Islet of Langerhans (tissue), 1 donor: ENCODE data around the gene TSC2.
"Not testable (repeated sequence)": the region's sequence is repeated elsewhere in the genome, so short reads cannot be mapped to it uniquely, and the experiment has no call there.

Source experiments
- FAIRE-seq: peaks from one replicate; lab custom pipeline; 2011; peaks lifted over from hg19 to GRCh38; lab: Jason Lieb, UNC

The TSC2 gene

DNA sequence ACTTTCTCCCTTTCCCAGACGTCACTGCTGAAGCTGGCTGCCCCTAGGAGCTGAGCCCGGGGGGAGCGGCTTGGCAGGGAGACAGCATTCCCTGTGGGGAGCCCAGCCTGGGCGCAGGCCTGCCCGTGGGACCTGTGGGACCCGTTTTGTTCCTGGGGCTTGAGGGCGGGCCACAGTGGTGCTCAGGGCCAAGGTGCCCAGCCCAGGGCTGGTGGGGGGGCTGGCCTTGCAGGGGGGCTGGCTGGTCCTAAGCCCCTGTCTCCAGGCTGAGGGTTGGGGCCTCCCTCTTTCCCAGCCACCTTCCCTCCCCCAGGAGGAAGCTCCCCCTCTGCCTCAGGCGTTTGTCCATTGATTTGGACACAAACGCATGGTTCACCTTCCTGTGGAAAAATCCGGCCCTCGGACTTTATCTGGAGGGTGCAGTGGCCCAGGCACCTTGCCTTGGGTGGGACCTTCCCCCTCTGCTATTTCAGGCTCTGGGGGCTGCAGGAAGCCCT is 16.7 kb upstream of the TSC2 start:
- no peak for FAIRE-seq

DNA sequence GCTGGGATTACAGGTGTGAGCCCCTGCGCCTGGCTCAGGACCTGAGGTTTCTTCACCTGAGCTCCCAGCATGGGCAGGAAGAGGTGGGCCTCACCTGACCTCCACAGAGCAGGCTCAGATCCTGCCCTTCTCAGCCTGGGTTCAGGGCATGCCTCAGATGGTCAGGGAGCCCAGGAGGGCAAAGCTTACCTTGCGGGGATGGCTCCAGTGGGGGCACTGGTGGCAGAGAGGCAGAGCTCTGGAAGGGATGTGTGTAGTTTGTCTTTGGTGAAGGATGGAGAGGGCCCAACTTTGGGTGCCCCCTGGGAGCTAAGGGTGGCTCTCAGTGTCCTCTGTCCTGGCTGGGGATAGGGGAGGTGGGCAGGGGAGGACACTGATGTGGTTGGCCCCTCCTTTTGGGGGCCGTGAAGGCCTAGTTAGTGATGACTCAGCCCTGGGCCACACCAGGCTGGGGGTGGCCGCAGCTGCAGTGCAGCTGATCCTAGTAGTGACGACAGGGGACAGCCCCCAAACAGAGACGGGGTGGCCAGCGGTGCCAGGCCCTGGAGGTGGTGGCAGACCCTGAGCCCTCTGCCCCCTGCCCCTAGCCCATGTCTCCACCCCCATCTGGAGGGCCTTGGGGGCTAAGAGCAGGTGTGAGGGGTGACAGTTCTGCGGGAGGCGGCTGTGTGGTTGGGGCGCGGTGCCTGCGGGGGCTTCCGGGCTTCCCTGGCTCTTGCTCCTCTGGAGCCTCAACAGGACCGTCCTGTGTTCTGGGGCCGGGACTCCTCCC is 15.3 kb upstream of the TSC2 start:
- no peak for FAIRE-seq

- FAIRE-seq, result no peak
Observed at GRCh38 chr16:2033057-2033908, 14.5 kb upstream of the TSC2 start.

DNA sequence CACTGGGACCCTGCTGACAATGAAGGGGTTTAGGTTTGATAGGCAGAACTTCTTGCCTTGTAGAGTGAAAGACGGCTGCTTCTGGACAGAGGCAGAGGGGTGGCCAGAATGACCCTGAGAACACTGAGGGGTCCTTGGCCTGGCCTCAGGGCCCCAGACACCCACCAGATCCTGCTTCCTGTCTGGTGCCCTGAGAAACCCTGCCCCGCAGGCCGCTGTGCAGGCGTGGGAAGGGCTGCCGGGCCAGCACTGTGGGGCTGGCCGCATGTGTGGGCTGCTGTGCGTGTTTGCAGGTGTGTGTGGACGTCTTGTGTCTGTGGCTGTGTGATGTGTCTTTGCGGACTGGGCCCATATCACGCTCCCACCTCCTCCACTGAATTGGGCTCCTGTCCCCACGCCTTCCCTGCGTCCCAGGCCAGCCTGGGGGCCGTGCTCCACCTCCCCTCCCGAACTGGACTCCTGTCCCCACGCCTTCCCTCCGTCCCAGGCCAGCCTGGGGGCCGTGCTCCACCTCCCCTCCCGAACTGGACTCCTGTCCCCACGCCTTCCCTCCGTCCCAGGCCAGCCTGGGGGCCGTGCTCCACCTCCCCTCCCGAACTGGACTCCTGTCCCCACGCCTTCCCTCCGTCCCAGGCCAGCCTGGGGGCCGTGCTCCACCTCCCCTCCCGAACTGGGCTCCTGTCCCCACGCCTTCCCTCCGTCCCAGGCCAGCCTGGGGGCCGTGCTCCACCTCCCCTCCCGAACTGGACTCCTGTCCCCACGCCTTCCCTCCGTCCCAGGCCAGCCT is 13.7 kb upstream of the TSC2 start:
- FAIRE-seq, result not testable (repeated sequence)

DNA sequence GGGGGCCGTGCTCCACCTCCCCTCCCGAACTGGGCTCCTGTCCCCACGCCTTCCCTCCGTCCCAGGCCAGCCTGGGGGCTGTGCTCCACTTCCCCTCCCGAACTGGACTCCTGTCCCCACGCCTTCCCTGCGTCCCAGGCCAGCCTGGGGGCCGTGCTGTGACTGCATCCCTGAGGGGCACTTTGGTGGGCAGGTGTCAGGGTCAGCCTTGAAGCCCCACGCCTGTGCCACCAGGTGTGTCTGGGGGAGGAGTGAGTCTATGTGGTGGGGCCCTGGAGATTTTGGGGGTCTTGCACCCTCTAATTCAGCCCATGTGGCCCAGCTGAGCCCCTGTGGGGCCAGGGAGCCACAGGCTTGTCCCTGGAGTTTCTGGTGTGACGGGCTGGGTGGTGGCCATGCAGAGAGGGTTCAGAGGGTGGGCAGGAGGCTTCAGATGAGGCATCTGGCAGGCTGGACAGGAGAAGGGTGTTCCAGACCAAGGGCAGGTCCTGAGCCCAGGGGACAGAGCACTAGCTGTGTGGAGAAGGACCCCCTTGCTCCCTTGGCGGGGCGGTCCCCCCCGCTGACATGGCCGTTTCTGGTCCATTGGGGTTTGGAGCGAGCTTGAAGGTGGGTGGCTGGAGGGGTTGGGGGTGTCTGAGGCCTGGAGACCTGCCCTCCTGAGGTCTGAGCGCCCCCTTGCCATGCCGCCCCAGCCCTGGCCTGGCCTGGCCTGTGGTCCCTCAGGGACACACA is 12.9 kb upstream of the TSC2 start:
- FAIRE-seq, result no peak

DNA sequence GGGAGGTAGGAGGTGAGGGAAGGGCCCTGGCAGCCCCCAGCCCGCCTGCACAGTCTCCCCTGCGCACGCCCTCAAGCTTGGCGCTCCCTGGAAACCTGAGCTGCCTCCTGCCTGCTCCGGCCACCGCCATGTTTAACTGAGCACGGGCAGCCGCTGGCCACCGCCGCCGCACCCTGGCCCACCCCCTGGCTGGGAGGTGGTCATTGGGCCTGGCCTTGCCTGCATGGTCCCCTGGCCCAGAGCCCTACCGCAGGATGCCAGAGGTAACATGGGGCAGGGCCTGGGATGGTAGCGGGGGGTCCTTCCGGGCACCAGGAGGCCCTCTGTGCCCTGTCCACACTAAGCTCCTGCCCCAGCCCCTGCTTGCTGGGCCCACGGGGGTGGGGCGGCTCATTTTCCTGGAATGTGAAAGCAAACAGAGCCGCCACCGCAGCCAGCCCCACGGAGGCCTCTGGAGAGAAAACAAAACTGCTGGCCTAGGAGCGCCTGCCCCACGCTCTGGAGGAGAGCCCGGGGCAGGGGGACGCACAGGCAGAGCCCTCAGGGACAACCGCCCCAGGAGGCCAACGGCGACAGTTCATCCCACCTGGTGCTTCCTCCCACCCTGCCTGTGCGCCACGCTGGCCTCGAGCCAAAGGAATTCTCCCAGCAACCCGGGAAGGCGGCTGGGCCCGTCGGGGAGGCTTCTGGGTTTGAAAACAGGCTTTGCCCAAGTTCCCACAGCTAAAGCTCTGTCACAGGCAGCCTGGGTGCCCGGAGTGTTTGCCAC is 12.2 kb upstream of the TSC2 start:
- FAIRE-seq, result no peak

DNA sequence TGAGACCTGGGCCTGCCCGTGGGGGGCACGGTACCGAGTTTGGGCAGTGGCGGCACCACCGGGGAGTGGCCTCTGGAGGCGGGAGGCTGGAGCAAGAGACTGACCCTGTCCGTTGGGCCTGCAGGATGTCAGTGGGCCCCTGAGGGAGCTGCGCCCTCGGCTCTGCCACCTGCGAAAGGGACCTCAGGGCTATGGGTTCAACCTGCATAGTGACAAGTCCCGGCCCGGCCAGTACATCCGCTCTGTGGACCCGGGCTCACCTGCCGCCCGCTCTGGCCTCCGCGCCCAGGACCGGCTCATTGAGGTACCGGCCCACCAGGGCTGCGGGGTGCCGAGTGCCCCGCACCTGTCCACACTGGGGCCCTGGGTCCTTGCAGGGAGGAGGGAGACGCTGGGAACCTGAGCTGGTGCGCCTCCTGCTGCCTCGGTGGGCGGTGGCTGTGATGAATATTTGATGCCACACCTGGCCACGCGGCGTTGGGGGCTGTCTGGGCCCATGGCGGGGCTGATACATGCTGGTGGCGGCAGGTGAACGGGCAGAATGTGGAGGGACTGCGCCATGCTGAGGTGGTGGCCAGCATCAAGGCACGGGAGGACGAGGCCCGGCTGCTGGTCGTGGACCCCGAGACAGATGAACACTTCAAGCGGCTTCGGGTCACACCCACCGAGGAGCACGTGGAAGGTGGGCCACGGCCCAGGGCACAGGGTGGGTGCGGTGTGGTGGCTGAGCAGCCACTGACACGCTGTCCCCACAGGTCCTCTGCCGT is 11.4 kb upstream of the TSC2 start:
- no peak for FAIRE-seq

DNA sequence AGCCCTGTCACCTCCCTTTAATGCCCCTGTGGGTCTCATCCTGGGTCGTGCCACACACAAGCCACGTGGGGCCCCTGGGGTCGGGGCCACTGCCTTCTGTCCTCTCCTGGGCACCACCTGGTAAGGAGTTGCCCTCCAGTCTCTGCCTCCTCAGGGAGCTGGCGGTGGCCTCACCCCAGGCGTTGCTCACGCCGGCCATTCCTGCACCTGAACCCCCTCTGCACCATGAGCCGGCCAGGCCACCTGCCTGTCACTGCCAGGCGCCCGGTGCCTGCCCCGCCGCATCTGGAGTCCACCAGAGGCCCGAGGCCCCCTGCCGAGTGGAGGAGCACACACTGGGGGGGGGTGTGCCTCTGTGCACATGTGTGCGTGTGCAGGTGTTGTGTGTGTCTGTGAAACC is 10.7 kb upstream of the TSC2 start:
- FAIRE-seq, result no peak

GRCh38 chr16:2037647-2038381 is 10.0 kb upstream of the TSC2 start:
- no peak for FAIRE-seq

- FAIRE-seq, result no peak
Observed at GRCh38 chr16:2038382-2039231, 9.2 kb upstream of the TSC2 start.

DNA sequence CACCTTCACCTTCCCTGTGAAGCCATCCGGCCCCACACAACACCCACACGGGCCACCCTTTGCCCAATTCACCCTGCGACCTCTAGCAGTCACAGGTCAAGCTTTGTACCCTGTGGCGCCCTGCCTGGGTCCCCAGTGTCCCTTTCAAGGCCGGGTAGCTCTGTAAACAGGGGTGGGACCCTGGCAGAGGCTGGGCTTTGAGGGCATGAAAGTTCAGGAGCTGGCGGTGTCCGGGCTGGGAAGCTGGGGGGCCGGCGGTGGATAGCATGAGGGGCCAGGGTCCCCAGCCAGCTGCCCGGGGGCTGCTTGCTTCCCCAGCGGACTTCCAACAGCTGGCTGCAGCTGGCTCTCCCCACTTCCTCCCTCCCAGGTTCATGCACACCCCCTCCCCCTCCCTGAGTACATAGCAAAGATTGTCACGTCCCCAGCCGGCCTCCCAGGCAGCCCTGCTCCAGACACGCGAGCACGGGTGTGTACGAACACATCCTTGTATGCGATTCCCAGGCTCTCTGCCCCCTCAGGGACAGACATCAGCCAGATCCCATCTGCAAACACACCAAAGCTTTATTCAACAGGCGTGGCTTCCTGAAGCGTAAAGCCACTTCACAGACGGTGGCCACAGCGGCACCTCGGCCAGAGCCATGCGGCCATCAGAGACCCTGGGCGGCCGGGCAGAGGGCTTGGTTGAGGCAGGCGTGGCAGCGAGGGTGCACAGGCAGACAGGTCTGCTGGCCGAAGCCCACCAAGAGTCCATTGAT is 8.3 kb upstream of the TSC2 start:
- FAIRE-seq, result peak; percentile 70

DNA sequence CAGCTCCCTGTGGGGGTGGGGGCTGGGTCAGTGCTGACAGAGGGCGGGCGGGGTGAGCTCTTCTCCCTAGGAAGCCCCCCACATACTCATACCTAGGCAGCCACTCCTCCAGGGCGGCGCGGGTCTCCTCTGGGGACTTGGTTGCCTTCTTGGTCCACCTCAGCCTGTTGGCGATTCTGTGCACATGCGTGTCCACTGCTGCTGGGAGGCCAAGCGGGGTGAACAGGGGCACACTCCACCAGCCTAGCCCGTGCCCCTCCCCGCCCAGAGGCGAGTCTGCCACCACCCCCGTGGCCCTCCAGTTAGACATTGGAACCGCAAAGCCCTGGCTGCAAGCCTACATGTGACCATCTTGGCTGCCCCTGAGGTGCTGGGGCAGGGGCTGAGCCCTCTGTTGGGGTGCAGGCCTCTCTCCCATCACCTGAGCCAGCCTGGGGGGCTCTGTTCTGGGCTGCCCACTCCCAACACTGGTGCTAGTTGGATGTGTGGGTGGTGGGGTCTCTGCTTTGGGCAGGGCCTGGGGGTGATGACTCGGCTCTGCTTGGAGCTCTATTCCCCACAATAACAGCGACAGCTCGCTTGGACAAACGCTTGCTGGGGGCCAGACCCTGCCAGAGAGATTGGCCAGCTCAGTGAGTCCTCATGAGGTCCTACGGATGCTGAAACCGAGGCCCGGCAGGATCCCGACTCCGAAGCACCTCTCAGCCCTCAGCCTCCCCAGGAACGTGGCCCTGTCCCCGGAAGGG is 7.6 kb upstream of the TSC2 start:
- no peak for FAIRE-seq

DNA sequence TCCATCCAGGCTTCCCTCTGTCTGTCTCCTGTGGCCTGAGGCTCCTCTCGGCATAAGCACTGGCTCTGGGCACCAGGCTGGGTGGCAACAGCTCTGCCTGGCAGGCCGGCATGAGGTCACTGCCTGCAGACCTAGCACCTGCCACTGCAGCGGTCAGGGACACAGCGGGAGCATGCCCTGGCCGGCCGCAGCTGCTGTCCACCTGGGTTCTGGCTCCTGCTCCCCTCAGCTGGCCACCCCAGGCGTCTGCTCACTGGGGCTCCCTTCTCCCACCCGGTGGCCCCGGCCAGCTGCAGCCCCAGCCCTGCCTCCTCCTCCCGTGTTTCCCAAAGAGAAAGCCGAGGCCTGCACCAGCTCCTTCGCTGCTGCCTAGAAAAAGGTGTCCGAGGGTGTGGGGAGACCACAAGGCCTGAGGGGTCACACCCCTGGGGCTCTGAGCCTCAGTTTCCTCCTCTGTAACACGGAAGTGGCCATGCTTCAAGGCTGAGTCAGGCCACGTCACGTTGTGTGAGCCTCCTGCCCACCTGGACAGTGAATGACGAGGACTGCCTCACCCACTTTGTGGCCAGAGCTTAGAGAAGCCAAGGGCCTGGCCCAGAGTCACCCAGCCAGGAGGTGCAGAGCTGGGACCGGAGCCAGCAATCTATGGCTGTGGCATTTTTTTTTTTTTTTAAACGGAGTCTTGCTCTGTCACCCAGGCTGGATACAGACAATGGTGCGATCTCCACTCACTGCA is 6.8 kb upstream of the TSC2 start:
- FAIRE-seq, result no peak

GRCh38 chr16:2042171-2042985 is 5.4 kb upstream of the TSC2 start:
- no peak for FAIRE-seq

DNA sequence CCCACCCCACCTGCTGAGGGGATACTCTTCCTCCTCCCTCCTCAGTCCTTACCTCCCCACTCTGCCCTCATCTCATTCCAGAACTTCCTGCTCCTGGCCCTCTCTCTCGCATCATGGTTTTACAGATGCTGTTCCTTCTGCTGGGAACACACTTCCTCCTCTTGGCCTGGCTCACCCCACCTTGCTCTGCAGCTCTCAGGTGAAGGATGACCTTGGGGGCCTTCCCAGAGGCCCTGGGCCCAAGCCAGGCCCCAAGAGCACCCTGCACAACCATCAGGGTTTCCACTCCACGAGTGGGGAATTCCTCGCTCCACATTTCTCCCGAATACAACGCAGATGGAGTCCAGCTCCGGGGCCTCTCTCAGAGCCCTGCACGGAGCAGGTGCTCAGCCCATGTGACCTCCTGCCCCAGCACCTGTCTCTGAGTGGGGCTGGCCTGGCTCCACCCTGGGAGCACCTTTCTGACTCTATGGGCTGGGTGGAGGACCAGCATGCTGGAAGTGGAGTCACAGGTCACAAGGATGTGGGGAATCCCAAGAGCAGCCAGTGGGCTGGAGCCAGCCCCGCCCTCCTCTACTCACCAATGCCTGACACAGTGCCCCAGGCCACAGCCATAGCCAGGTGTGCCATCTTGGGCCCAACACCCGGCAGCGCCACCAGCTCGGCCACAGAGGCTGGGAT is 4.7 kb upstream of the TSC2 start:
- no peak for FAIRE-seq
